ENCODE data around the gene GAS6.

GAS6 gene

GRCh38 chr13:113819731-113820715, 43.9 kb downstream of the GAS6 start:
- no peak for DNase-seq (ENCODE audit: low read depth in 2 of 2)

GRCh38 chr13:113819341-113819730, 44.5 kb downstream of the GAS6 start:
- DNase-seq (ENCODE audit: low read depth in 2 of 2) = no peak

GRCh38 chr13:113818700-113819295, 45.1 kb downstream of the GAS6 start:
- no peak for DNase-seq (ENCODE audit: low read depth in 2 of 2)

GRCh38 chr13:113817860-113818691, 45.8 kb downstream of the GAS6 start:
- no peak for DNase-seq (ENCODE audit: low read depth in 2 of 2)

- DNase-seq (ENCODE audit: low read depth in 2 of 2) = peak in 1 of 2 experiments; percentile 39
These were observed 46.7 kb downstream of the GAS6 start for GRCh38 chr13:113816946-113817859.

- DNase-seq (ENCODE audit: low read depth in 2 of 2) = no peak
These were observed 47.5 kb downstream of the GAS6 start for GRCh38 chr13:113816254-113816929.

- no peak for DNase-seq (ENCODE audit: low read depth in 2 of 2)
These were observed 48.5 kb downstream of the GAS6 start for GRCh38 chr13:113815151-113816058.

GRCh38 chr13:113814435-113814821, 49.4 kb downstream of the GAS6 start:
- DNase-seq (ENCODE audit: low read depth in 2 of 2) = peak in 1 of 2 experiments; percentile 10

- DNase-seq (ENCODE audit: low read depth in 2 of 2) = no peak
These were observed 50.0 kb downstream of the GAS6 start for GRCh38 chr13:113813749-113814434.

GRCh38 chr13:113813070-113813748, 50.7 kb downstream of the GAS6 start:
- no peak for DNase-seq (ENCODE audit: low read depth in 2 of 2)

GRCh38 chr13:113812178-113813040, 51.5 kb downstream of the GAS6 start:
- no peak for DNase-seq (ENCODE audit: low read depth in 2 of 2)

GRCh38 chr13:113811081-113811928, 52.6 kb downstream of the GAS6 start:
- DNase-seq (ENCODE audit: low read depth in 2 of 2) = no peak

- no peak for DNase-seq (ENCODE audit: low read depth in 2 of 2)
These were observed 53.2 kb downstream of the GAS6 start for GRCh38 chr13:113810640-113811039.

- no peak for DNase-seq (ENCODE audit: low read depth in 2 of 2)
These were observed 53.9 kb downstream of the GAS6 start for GRCh38 chr13:113809934-113810333.

GRCh38 chr13:113808058-113808834, 55.6 kb downstream of the GAS6 start:
- DNase-seq (ENCODE audit: low read depth in 2 of 2) = no peak

GRCh38 chr13:113806526-113806925, 57.4 kb downstream of the GAS6 start:
- DNase-seq (ENCODE audit: low read depth in 2 of 2) = no peak

All from fibroblast of skin of left biceps (primary cell).